ENCODE measurements around the gene OVOL2.
"Not testable (repeated sequence)": the region's sequence is repeated elsewhere in the genome, so short reads cannot be mapped to it uniquely, and the experiment has no call there.

The OVOL2 gene

DNA sequence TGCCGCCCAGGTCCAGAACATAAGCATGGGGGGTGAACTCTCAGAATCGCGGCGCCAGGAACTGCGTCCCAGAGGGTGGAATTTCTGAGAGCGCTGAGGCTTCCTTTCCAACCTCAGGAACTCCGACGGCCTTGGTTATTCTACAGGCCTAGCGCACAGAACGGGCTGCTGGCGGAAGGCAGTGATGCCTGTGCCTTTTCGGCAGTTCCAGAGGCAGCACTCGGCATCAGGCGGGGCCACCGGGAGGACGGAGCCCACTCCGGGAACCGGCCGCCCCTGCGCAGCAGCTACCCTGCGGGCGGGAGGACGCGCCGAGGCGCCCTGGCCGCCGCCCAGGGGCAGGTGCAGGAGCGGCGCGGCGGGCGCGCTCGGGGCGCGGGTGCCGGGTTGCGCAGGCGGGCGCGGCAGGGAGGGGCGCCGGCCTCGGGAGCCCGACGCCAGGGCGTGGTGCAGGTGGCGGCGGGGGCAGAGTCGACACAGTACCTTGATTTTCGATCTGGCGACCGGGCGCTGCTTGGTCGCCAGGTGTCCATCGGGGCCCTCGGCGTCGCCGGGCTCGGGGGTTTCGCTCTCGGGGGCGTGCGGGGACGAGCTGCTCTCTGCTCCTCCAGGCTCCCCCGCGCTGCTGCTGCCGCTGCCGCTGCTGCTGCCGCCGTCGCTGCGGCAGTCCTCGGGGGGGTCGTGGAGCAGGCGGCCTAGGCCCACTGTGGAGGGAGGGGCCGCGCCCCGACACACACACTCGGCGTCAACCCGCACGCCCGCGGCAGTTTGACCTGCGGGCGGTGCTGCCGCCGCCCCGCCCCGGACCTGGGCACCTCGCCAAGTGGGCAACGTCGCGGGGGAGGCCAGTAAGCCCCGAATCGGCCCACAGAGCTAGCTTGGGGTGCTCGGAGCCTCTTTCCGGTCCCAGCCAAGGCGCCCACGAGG is 1.3 kb downstream of the OVOL2 start:
- DNase-seq, result no peak

DNA sequence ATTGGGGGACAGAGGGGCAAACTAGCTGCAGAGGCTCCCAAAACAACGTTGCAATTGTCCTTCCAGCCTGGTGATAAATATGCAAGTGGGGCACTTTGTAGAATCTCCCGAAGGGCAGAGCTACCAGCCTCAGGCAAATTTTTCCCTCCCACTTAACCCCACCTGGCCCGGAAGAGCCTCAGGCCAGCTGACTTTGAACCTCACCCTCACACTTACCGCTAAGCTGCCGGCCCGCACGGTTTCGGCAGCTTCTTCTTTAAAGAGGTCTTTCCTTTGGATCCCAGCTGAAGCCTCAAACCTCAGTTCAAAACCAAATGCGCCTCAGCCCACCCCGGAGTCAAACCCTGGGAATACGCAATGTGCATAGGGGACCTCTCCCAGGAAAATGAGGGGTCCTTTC is 2.5 kb downstream of the OVOL2 start:
- DNase-seq, result no peak

DNA sequence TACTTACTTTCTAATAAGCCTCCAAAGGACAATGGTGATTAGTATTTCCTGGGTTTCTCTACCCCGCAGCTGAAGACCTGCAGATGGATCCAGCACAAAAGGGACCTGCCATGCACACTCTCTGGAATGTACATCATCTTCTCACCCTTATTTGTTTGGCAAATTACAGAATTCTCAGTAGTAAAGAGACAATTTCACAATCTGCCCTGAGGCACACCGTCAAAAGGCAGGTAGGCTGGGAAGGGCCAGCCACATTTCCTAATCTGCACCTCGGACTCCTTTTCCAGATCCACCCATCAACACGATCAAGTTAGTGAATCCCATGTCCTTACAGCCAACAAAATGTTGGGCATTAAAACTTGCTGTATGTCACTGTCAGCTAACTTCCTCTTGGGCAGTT is 4.9 kb downstream of the OVOL2 start:
- no peak for DNase-seq

DNA sequence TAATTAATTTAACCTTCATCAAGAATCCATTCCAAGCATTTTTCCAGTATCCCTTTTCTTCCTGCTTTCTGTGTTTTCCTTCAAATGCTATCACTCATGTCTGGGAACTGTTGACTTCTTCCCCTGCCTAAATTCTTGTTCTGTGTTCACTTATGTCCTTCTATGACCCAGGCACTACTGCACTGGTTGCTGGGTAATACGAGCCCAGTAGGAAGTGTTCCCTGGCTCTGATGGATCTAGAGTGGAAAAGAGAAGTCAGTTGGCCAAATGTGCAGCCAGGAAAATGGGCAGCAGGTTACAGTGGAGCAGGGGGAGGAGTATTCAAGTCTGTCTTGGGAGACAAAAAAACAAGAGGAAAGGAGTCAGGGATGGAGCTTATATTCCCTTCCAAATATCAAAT is 7.1 kb downstream of the OVOL2 start:
- no peak for DNase-seq

- no peak for DNase-seq
Observed at GRCh38 chr20:18048176-18048575, 9.5 kb downstream of the OVOL2 start.

DNA sequence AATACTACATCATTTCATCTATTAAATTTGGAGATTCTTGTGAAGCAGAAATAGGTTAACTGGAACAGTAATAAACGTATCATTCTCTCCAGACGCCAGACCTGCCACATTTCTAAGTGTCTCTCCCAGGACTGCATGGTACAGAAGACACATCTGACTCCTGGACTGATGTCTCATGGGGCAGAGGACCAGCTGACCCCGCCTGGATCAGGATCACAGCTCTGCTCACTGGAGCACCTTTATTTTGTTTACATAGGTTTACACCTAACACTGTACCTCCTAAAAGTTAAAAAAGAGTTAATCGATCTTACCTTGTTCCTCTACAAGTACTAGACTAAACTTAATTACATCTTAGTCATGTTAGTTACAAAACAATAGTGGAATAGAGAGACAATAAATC is 11.2 kb downstream of the OVOL2 start:
- DNase-seq, result no peak

GRCh38 chr20:18042229-18042628 is 15.5 kb downstream of the OVOL2 start:
- DNase-seq, result no peak

- no peak for DNase-seq
Observed at GRCh38 chr20:18041462-18041861, 16.3 kb downstream of the OVOL2 start.

GRCh38 chr20:18039063-18039462 is 18.7 kb downstream of the OVOL2 start:
- no peak for DNase-seq

GRCh38 chr20:18034039-18034438 is 23.7 kb downstream of the OVOL2 start:
- no peak for DNase-seq

DNA sequence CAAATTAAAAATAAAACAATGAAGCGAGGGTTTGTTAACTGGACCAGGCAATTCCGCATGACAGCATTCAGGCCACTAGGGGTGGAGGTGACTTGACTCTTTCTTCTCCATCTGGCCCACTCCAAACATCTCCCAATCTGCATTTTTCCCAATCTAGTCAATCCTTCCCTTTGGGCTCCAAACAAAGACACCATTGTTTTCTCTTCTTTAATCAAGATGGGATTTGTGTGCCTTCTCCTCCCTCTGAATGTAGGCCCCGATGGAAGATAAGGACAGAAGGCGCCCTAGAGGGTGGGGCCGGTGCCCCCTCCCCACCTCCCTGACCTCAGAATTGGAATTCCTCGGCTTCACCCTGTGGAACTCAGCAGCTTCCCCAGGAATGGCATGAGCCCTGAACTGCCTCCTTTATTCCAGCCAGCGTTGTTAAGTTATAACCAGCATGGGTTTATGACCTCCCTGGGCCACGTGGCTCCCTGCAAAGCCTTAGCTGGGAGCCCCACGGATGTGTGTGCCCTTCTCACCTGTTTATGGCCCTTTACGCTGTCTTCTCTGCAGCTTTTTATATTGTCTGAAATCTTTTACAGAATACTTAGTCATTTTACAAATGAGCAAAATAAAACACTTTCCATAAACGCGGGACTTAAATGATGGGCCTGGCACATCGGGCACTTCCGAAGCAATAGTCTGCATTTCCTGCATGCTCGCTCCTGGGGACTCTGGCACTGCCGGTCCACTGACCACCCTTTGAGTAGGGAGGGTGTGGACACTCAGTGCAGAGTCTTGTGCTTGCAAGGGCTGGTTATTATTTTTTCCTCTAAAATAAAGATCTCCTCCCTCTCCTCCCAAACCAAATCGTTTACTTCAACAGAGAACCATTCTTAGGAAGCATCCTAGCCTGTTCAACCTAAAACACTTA is 24.5 kb downstream of the OVOL2 start:
- DNase-seq, result no peak

GRCh38 chr20:18031888-18032509 is 25.7 kb downstream of the OVOL2 start:
- no peak for DNase-seq

DNA sequence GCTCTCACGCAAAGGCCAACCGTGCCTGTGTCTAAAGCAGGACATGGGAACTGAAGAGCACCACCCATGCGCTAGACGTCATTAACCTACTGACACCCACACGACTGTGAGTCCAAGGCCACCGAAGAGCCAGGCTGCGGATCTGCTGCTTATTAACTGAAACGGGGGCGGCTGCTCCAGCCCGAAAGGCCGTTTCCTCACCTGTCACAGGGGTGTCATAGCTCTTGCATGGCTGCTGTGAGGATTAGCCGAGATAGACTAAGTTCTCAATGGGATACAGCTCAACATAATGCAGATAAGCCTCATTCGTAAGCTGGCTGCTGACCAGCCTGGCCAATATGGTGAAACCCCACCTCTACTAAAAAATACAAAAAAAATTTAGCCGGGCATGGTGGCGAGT is 26.7 kb downstream of the OVOL2 start:
- DNase-seq, result no peak

GRCh38 chr20:18030020-18030419 is 27.7 kb downstream of the OVOL2 start:
- DNase-seq, result no peak

DNA sequence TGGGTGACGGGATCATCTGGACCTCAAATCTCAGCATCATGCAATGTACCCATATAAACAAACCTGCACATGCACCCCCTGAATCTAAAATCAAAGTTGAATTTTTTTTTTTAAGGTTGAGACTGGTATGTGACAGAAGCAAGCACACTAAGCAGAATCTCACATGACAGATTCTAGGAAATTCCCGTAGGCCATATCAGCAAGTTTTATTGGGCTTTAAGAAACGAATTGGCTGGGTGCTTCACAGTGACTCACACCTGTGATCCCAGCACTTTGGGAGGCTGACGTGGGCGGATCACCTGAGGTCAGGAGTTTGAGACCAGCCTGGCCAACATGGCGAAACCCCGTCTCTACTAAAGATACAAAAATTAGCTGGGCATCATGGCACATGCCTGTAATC is 30.7 kb downstream of the OVOL2 start:
- not testable (repeated sequence) for DNase-seq

- no peak for DNase-seq
Observed at GRCh38 chr20:18024606-18025127, 33.0 kb downstream of the OVOL2 start.

- DNase-seq, result no peak
Observed at GRCh38 chr20:18020931-18021330, 36.8 kb downstream of the OVOL2 start.

DNA sequence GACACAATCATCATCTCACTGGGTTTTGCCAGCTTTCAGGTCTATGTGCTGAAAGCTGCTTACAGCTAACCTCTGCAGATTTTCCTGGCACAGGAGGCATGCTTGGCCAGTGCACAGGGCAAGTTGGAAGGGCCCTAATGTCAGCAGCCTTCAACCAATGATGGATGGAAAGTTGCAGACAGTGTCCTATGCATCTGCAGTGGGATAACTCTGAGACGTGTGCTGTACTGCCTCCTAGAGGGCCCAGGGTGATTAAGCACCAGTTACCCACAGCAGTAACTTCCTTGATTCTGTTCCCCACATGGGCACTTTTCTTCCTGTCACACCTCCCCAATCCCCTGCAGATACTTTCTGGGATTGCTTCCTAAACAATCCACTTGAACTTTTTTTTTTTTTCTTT is 38.6 kb downstream of the OVOL2 start:
- no peak for DNase-seq

DNA sequence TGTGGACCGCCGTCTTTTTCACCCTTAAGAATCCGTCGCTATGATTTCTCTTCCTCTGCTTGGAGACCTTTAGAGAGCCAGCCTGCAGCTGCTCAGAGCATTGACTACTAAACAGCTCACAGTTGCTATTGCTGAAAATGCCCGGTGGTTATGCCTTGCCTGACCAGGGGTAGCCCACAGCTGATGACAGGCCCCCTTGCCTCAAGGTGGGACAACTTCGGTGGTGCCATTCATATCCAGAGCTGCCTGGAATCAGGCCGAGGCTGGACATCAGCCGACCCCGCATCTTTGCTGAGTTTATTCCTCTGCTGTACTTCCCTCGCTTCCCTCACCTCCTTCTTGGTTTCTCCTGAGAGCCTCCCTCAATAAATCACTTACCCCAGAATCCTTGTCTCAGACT is 39.6 kb downstream of the OVOL2 start:
- DNase-seq, result no peak

DNA sequence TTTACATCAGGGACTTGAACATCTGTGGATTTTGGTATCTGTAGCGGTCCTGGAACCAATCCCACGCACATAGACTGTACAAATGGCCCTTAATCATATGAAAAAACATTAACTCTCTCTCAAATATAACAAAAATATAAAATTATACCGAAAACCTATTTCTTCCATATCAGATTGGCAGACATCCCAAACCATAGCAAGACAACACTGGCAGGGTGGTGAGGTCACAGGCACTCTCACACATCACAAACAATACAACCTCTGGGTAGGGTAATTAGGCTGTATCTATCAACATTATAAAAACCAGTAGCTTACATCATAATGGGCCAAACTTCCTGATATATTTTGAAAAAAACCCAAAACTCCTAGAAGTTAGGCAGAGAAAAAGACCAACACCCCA is 40.9 kb downstream of the OVOL2 start:
- DNase-seq, result no peak

DNA sequence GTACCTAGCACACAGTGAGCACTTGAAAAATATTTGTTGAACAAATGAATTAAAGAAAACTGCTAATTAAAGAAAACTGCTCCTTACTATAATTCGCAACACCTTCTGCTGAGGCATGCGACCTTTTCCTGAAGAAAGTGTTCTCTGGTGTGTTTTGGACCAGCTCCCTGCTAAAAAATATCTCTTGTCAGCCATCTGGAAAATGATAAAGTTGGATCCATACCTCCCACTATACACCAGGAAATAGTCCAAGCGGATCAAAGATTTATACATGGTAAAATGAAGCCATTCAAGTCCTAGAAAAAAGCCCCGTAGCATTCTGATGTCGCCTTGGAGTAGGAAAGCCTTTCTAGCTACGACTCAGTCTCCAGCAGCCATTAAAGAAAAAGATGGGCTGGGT is 43.3 kb downstream of the OVOL2 start:
- no peak for DNase-seq

- no peak for DNase-seq
Observed at GRCh38 chr20:18012901-18013300, 44.8 kb downstream of the OVOL2 start.

DNA sequence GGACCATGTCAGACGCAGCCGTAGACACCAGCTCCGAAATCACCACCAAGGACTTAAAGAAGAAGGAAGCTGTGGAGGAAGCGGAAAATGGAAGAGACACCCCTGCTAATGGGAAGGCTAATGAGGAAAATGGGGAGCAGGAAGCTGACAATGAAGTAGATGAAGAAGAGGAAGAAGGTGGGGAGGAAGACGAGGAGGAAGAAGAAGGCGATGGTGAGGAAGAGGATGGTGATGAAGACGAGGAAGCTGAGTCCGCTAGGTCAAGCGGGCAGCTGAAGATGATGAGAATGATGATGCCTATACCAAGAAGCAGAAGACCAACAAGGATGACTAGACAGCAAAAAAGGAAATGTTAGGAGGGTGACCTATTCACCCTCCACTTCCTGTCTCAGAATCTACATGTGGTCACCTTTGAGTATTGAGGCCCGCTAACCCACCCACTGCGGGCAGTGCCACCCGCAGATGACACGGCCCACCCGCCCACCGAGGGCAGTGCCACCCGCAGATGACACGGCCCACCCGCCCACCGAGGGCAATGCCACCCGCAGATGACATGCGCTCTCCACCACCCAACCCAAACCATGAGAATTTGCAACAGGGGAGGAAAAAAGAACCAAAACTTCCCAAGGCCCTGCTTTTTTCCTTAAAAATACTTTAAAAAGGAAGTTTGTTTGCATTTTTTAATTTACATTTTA is 45.6 kb downstream of the OVOL2 start:
- no peak for DNase-seq
